HepG2 (cell line): ENCODE results near the gene UBTD2. TPM values are rescaled to one million over a fixed set of nuclear protein-coding genes. Genes with fewer than 3 reads are reported as not detected.
A peak's percentile ranks its signal among the peaks of the same experiment; 100 is the strongest.

Experiments used
- ATF1 ChIP-seq: IDR thresholded peaks from 2 replicates; pipeline ENCODE4 v1.6.1; 2016; ENCODE audit warnings: mild to moderate bottlenecking, control low read depth
- BRD4 ChIP-seq: sonication (generic); formaldehyde crosslinking; IDR thresholded peaks from 2 replicates; pipeline ENCODE4 v1.4.0; 2020; ENCODE audit warnings: missing genetic modification reagents
- CEBPG ChIP-seq: IDR thresholded peaks from 2 replicates; pipeline ENCODE4 v1.6.1; 2016
- CERS6 ChIP-seq: sonication (generic); formaldehyde crosslinking; IDR thresholded peaks from 2 replicates; pipeline ENCODE4 v1.5.0; 2020; ENCODE audit warnings: missing genetic modification reagents
- E2F1 ChIP-seq: sonication (generic); formaldehyde crosslinking; IDR thresholded peaks from 2 replicates; pipeline ENCODE4 v1.5.0; 2020; ENCODE audit warnings: missing genetic modification reagents
- ERF ChIP-seq: IDR thresholded peaks from 2 replicates; pipeline ENCODE4 v1.6.1; 2018; ENCODE audit warnings: missing biosample characterization, missing genetic modification reagents
- GABPB1 ChIP-seq: IDR thresholded peaks from 2 replicates; pipeline ENCODE4 v1.6.1; 2016; ENCODE audit warnings: mild to moderate bottlenecking, missing genetic modification reagents, moderate library complexity, missing compliant biosample characterization
- HDAC6 ChIP-seq: fragments of 200-600 bp; sonication (generic); IDR thresholded peaks from 2 replicates; pipeline ENCODE4 v1.7.0; 2017; ENCODE audit warnings: mild to moderate bottlenecking, antibody characterized with exemption, low read length, low read depth
- MZF1 ChIP-seq: sonication (generic); formaldehyde crosslinking; IDR thresholded peaks from 2 replicates; pipeline ENCODE4 v1.8.1; 2023; ENCODE audit warnings: mild to moderate bottlenecking, missing genetic modification reagents, borderline replicate concordance
- NFE2 ChIP-seq: sonication (generic); formaldehyde crosslinking; IDR thresholded peaks from 2 replicates; pipeline ENCODE4 v1.4.0; 2020; ENCODE audit warnings: missing genetic modification reagents
- NRL ChIP-seq: sonication (generic); formaldehyde crosslinking; IDR thresholded peaks from 2 replicates; pipeline ENCODE4 v1.5.0; 2020; ENCODE audit warnings: missing genetic modification reagents, mild to moderate bottlenecking, moderate library complexity, borderline replicate concordance
- SAP130 ChIP-seq: IDR thresholded peaks from 2 replicates; pipeline ENCODE4 v1.6.1; 2016; ENCODE audit warnings: low read depth
- SP140L ChIP-seq: sonication (generic); formaldehyde crosslinking; IDR thresholded peaks from 2 replicates; pipeline ENCODE4 v1.4.0; 2020; ENCODE audit warnings: missing genetic modification reagents, borderline replicate concordance
- SYNCRIP ChIP-seq: fragments of 200-400 bp; formaldehyde crosslinking; IDR thresholded peaks from 2 replicates; pipeline ENCODE4 v1.6.1; 2018; ENCODE audit warnings: mild to moderate bottlenecking, low read depth, low read length; ENCODE audit not compliant: insufficient read depth
- THAP7 ChIP-seq: sonication (generic); formaldehyde crosslinking; IDR thresholded peaks from 2 replicates; pipeline ENCODE4 v1.8.1; 2023; ENCODE audit warnings: mild to moderate bottlenecking, missing genetic modification reagents
- ZBTB43 ChIP-seq: sonication (generic); formaldehyde crosslinking; conservative IDR thresholded peaks from 2 replicates; pipeline ENCODE4 v1.4.0; 2020; ENCODE audit warnings: missing genetic modification reagents
- ZFP36L1 ChIP-seq: sonication (generic); formaldehyde crosslinking; IDR thresholded peaks from 2 replicates; pipeline ENCODE4 v1.8.0; 2022; ENCODE audit warnings: mild to moderate bottlenecking, missing genetic modification reagents, moderate library complexity
- ZMYM3 ChIP-seq: sonication (generic); formaldehyde crosslinking; IDR thresholded peaks from 2 replicates; pipeline ENCODE4 v1.5.1; 2020; ENCODE audit warnings: mild to moderate bottlenecking, missing genetic modification reagents
- ZNF326 ChIP-seq: sonication (generic); formaldehyde crosslinking; IDR thresholded peaks from 2 replicates; pipeline ENCODE4 v1.4.0; 2020; ENCODE audit warnings: missing genetic modification reagents, borderline replicate concordance
- ZNF354B ChIP-seq: sonication (generic); formaldehyde crosslinking; IDR thresholded peaks from 2 replicates; pipeline ENCODE4 v1.8.0; 2022; ENCODE audit warnings: mild to moderate bottlenecking, missing genetic modification reagents
- ZNF512 ChIP-seq: sonication (generic); formaldehyde crosslinking; IDR thresholded peaks from 2 replicates; pipeline ENCODE4 v1.4.0; 2020; ENCODE audit warnings: mild to moderate bottlenecking, missing genetic modification reagents
- ZNF576 ChIP-seq: sonication (generic); formaldehyde crosslinking; IDR thresholded peaks from 2 replicates; pipeline ENCODE4 v1.4.0; 2020; ENCODE audit warnings: mild to moderate bottlenecking, missing genetic modification reagents
- ZNF768 ChIP-seq: sonication (generic); formaldehyde crosslinking; IDR thresholded peaks from 2 replicates; pipeline ENCODE4 v1.4.0; 2020; ENCODE audit warnings: missing genetic modification reagents
- polyA plus RNA-seq, 8 experiments: library from polyadenylated mRNA; depleted of rRNA in 3 of 8; stranded (reverse) in 7 of 8; unstranded in 1 of 8; fragments of >200 nt; fragmentation: Illumina TruSeq in 4 of 8; extraction: Trizol in 4 of 8; gene quantifications; 2 replicates each; pipeline versions ENCODE4 v1.2.1 to v1.2.3, GENCODE V29; 2011 to 2016; ENCODE audit warnings: low read depth in 4 of 8, missing spikeins in 1 of 8, mixed read lengths in 1 of 8; ENCODE audit not compliant: insufficient read depth in 1 of 8
- total RNA-seq, 5 experiments: library from RNA; depleted of rRNA; stranded (reverse); fragments of >200 nt; fragmentation: Illumina TruSeq; extraction: Trizol; gene quantifications; 2 replicates each; pipeline ENCODE4 v1.2.3, GENCODE V29; 2016; ENCODE audit warnings: low read depth in 1 of 5

Gene UBTD2
- total and polyA plus RNA-seq, 2 of the 13 experiments (the other 11 are each of a cell fraction or from before 2014, with no cell fraction given) = 15.2 to 24.1 TPM

GRCh38 chr5:172188033-172188892, 95.3 kb downstream of the UBTD2 start, which contains the start of gene STK10 (continued):
- TF ChIP-seq ERF (peak; percentile 23; the same call in 1 of the 2 replicates), NRL (peak; percentile 86; the same call in 1 of the 2 replicates), SAP130 (peak; percentile 74; the same call in 1 of the 2 replicates), GABPB1 (peak; percentile 74), SYNCRIP (no peak), ZNF576 (CRISPR knock-in tag) (no peak), ZMYM3 (CRISPR knock-in tag) (peak; percentile 86), ATF1 (CRISPR knock-in tag) (no peak), ZNF512 (CRISPR knock-in tag) (peak; percentile 44; the same call in 1 of the 2 replicates), CERS6 (CRISPR knock-in tag) (0 out of 2 replicates have a peak, but pooled peaks have one; percentile 10), ZNF326 (CRISPR knock-in tag) (no peak), MZF1 (CRISPR knock-in tag) (no peak), E2F1 (no peak), THAP7 (CRISPR knock-in tag) (no peak), BRD4 (0 out of 2 replicates have a peak, but pooled peaks have one; percentile 20), ZNF354B (CRISPR knock-in tag) (no peak), HDAC6 (no peak), NFE2 (CRISPR knock-in tag) (no peak), ZFP36L1 (peak; percentile 62; the same call in 1 of the 2 replicates), SP140L (no peak), ZNF768 (CRISPR knock-in tag) (no peak; the same call in 1 of the 2 replicates), CEBPG (CRISPR knock-in tag) (no peak; the same call in 1 of the 2 replicates), ZBTB43 (CRISPR knock-in tag) (peak; percentile 52; the same call in 1 of the 2 replicates)
